Activated naive CD8-positive, alpha-beta T cell treated with anti-CD3 and anti-CD28 coated beads for 36 hours (primary cell): ENCODE data around the gene EPSTI1. TPM values are rescaled to one million over a fixed set of nuclear protein-coding genes. Genes with fewer than 3 reads are reported as not detected.

ENCODE experiments used
- DNase-seq: peaks from one replicate; pipeline ENCODE4 v3.0.0; 2021
- H3K27ac Mint-ChIP-seq: one replicate; pipeline ENCODE4 v1.8.0; 2022; ENCODE audit warnings: mild to moderate bottlenecking, moderate library complexity, mixed read lengths
- H3K27me3 Mint-ChIP-seq: one replicate; pipeline ENCODE4 v1.8.0; 2022; ENCODE audit warnings: mild to moderate bottlenecking, mixed read lengths
- H3K36me3 Mint-ChIP-seq: one replicate; pipeline ENCODE4 v1.8.0; 2021; ENCODE audit warnings: mild to moderate bottlenecking, mixed read lengths
- H3K4me1 Mint-ChIP-seq: one replicate; pipeline ENCODE4 v1.8.0; 2021; ENCODE audit warnings: mixed read lengths
- H3K4me3 Mint-ChIP-seq: one replicate; pipeline ENCODE4 v1.8.0; 2022; ENCODE audit warnings: mild to moderate bottlenecking, moderate library complexity, mixed read lengths
- H3K9me3 Mint-ChIP-seq: one replicate; pipeline ENCODE4 v1.8.0; 2022; ENCODE audit warnings: mixed read lengths
- total RNA-seq, 2 experiments: library from RNA; stranded (reverse); gene quantifications; one replicate each; pipeline ENCODE4 v1.2.3, GENCODE V29; 2021

EPSTI1 gene
- total RNA-seq, 2 experiments from 2014 or later, result 21.5 to 23.2 TPM

- no peaks in the 10 kb centered on the region for H3K4me1 Mint-ChIP-seq
- no peaks in the 10 kb centered on the region for H3K27me3 Mint-ChIP-seq
- H3K27ac Mint-ChIP-seq, result no peak overlapping the region
- H3K4me3 Mint-ChIP-seq, result no peak overlapping the region
- H3K9me3 Mint-ChIP-seq, result no peaks in the 10 kb centered on the region
- H3K36me3 Mint-ChIP-seq, result peaks cover 12% of the 10 kb centered on the region
- DNase-seq, result no peak
These were observed 85.8 kb downstream of the EPSTI1 start for GRCh38 chr13:42906257-42906656.

DNA sequence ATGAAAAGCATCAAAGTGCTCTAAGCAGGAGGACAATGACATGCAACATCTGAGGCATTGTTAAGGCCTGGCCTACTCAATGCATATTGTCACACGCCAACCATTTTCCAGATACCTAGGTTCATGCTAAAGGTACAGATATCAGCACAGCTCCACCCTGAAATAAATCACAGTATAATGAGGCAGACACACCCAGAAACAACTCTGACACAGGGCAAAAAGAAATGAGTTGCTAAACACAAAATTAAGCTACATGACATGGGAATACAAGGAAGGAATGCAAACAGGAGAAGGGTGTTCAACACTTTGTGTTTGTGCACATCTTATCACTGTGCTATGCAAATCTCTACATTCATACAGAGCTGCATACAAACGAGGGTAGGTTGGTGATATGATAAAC, 86.5 kb downstream of the EPSTI1 start:
- Mint-ChIP-seq H3K36me3 (peaks cover 10% of the 10 kb centered on the region), H3K4me1 (no peaks in the 10 kb centered on the region), H3K27me3 (no peaks in the 10 kb centered on the region), H3K27ac (no peak overlapping the region), H3K4me3 (no peak overlapping the region), H3K9me3 (no peaks in the 10 kb centered on the region)
- no peak for DNase-seq

DNA sequence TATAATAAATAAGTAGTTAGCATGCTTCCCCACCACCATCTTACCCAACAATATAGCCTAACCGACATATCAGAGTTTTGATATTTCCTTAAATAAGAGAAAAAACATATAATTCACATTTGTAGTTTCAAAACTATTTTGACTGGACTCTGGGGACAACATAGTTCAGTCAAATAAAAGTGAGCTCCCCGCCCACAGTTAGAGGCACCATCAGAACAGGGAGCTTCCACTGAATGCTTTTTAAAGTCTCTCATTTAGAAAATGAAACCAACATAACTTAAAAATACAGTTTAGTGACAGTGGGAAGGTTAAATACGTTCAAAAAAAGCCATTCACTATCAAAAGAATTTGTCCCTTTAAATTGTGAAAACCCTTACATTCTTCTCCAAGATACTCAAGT, 92.8 kb downstream of the EPSTI1 start:
- H3K4me1 Mint-ChIP-seq, result peaks cover 5% of the 10 kb centered on the region
- peaks cover 14% of the 10 kb centered on the region for H3K36me3 Mint-ChIP-seq
- H3K27me3 Mint-ChIP-seq, result no peaks in the 10 kb centered on the region
- no peak overlapping the region for H3K27ac Mint-ChIP-seq
- H3K4me3 Mint-ChIP-seq, result no peak overlapping the region
- no peaks in the 10 kb centered on the region for H3K9me3 Mint-ChIP-seq
- no peak for DNase-seq

GRCh38 chr13:42895776-42896175, 96.3 kb downstream of the EPSTI1 start:
- Mint-ChIP-seq H3K9me3 (no peaks in the 10 kb centered on the region), H3K4me3 (no peak overlapping the region), H3K27ac (no peak overlapping the region), H3K36me3 (peaks cover 13% of the 10 kb centered on the region), H3K4me1 (peaks cover 5% of the 10 kb centered on the region), H3K27me3 (no peaks in the 10 kb centered on the region)
- no peak for DNase-seq

- Mint-ChIP-seq H3K27me3 (no peaks in the 10 kb centered on the region), H3K4me1 (peaks cover 5% of the 10 kb centered on the region), H3K9me3 (no peaks in the 10 kb centered on the region), H3K36me3 (peaks cover 14% of the 10 kb centered on the region), H3K27ac (no peak overlapping the region), H3K4me3 (no peak overlapping the region)
- DNase-seq, result no peak
These were observed 97.2 kb downstream of the EPSTI1 start for GRCh38 chr13:42894765-42895243.

- no peaks in the 10 kb centered on the region for H3K9me3 Mint-ChIP-seq
- H3K27me3 Mint-ChIP-seq, result no peaks in the 10 kb centered on the region
- no peaks in the 10 kb centered on the region for H3K4me1 Mint-ChIP-seq
- peaks cover 15% of the 10 kb centered on the region for H3K36me3 Mint-ChIP-seq
- H3K4me3 Mint-ChIP-seq, result no peak overlapping the region
- no peak for DNase-seq
- no peak overlapping the region for H3K27ac Mint-ChIP-seq
These were observed 98.8 kb downstream of the EPSTI1 start for GRCh38 chr13:42893214-42893671.

DNA sequence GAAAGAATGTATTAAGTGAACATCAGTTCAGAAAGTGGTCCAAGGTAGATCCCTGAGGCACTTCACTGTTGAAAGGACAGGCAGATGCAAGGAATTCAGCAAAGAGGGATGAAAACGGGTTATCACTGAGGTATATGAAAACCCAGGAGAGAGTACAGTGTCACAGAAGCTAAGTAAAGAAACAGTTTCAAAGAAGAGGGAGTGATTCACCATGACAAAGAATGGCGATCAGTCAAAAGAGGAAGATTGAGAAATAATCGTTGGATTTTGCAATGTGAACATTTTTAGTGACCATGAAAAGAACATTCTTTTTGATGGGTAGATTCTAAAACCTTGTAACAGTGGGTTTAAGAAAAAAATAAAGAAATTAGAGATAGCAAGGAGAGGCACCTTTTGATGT, 99.3 kb downstream of the EPSTI1 start:
- no peak overlapping the region for H3K4me3 Mint-ChIP-seq
- no peaks in the 10 kb centered on the region for H3K9me3 Mint-ChIP-seq
- DNase-seq, result no peak
- H3K36me3 Mint-ChIP-seq, result peaks cover 15% of the 10 kb centered on the region
- H3K27me3 Mint-ChIP-seq, result no peaks in the 10 kb centered on the region
- no peaks in the 10 kb centered on the region for H3K4me1 Mint-ChIP-seq
- no peak overlapping the region for H3K27ac Mint-ChIP-seq

DNA sequence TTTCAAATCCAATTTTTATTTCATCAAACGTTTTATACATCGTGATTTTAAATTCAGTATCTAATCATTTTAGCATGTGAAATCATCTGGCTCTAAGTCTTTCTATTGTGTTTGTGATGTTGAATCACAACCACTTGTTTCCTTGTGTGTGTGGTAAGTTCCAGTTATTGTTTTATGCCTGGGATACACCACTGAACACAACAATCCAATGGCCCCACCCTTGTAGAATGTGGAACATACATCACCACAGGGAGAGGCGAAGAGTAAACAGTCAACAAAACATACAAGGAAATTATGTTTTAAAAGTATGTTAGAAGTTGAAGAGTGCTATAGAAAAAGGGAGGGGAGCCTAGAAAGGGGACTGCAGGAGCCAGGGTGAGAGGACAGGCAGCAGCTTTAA, 100.5 kb downstream of the EPSTI1 start:
- no peaks in the 10 kb centered on the region for H3K27me3 Mint-ChIP-seq
- DNase-seq, result no peak
- H3K4me1 Mint-ChIP-seq, result no peaks in the 10 kb centered on the region
- H3K4me3 Mint-ChIP-seq, result no peak overlapping the region
- H3K36me3 Mint-ChIP-seq, result peaks cover 8% of the 10 kb centered on the region
- H3K27ac Mint-ChIP-seq, result no peak overlapping the region
- no peaks in the 10 kb centered on the region for H3K9me3 Mint-ChIP-seq

DNA sequence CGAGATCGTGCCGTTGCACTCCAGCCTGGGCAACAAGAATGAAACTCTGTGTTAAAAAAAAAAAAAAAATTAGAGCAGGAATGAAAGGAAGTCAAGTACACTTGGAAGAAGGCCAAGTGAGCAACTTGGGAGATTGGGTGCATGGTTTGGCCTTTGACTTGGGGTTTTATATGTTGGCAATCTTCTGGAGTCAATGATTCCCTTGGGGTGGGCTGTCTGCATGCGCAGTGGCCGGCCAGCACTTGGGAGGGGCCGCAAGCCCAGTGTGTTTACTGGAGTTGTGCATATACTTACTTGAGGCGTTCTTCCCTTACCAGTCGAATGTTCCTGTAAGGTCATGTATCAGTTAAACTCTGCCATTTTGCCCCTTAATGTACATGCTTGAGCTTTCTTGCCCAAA, 106.7 kb downstream of the EPSTI1 start:
- Mint-ChIP-seq H3K27me3 (peaks cover 4% of the 10 kb centered on the region), H3K36me3 (peaks cover 5% of the 10 kb centered on the region), H3K4me1 (peaks cover 3% of the 10 kb centered on the region), H3K4me3 (no peak overlapping the region), H3K27ac (no peak overlapping the region), H3K9me3 (no peaks in the 10 kb centered on the region)
- no peak for DNase-seq

- no peak for DNase-seq
- H3K4me1 Mint-ChIP-seq, result peaks cover 3% of the 10 kb centered on the region
- H3K27me3 Mint-ChIP-seq, result peaks cover 13% of the 10 kb centered on the region
- H3K4me3 Mint-ChIP-seq, result no peak overlapping the region
- H3K36me3 Mint-ChIP-seq, result peaks cover 8% of the 10 kb centered on the region
- no peak overlapping the region for H3K27ac Mint-ChIP-seq
- H3K9me3 Mint-ChIP-seq, result no peaks in the 10 kb centered on the region
These were observed 108.1 kb downstream of the EPSTI1 start for GRCh38 chr13:42883771-42884467.

GRCh38 chr13:42883142-42883541, 108.9 kb downstream of the EPSTI1 start:
- H3K27ac Mint-ChIP-seq, result no peak overlapping the region
- H3K4me1 Mint-ChIP-seq, result peaks cover 3% of the 10 kb centered on the region
- no peaks in the 10 kb centered on the region for H3K9me3 Mint-ChIP-seq
- H3K27me3 Mint-ChIP-seq, result peaks cover 16% of the 10 kb centered on the region
- no peak for DNase-seq
- H3K4me3 Mint-ChIP-seq, result no peak overlapping the region
- peaks cover 8% of the 10 kb centered on the region for H3K36me3 Mint-ChIP-seq

DNA sequence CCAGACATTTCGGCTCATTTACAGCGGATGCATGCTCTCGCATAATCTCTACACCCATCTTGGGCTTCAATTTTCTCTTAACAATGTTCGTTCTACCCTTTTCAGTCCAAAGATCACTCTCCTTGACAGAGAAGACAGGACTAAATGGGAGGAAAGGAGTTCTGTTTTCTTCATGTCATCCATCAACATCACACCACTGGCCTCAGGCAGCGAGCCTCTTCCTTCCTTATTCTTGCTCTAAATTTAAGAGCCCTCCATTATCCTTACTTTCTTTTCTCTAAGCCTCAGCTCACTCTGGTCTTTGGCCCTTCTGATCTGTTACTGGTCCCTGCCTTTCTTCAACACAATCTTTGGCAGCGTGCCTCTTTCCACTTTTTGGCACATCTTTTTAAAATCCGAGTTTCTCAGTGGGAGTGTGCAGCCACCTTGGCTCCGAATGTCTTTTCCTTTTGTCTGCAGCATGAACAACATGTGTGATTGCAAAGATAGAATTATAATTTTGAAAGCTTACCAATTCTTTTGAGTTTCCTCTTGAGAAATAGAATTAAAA, 111.9 kb downstream of the EPSTI1 start:
- Mint-ChIP-seq H3K4me3 (no peak overlapping the region), H3K4me1 (peaks cover 10% of the 10 kb centered on the region), H3K9me3 (no peaks in the 10 kb centered on the region), H3K36me3 (peaks cover 5% of the 10 kb centered on the region), H3K27me3 (peaks cover 16% of the 10 kb centered on the region), H3K27ac (no peak overlapping the region)
- DNase-seq, result no peak

DNA sequence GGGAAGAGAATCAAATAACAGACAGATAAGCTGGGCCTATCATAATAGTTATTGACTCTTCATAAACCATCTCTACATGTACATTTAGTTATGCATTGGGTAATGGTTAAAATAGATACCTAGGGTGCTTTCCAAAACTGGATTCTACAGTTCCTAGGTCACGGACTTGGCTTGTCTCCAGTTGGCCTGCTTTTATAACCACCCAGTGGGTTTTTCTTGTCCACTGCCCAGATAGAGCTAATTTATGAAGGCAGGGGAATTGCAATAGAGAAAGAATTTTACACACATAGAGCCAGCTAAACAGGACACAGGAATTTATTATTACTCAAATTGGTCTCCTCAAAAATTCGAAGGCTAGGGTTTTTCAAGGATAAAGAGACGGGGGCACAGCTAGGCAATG, 113.3 kb downstream of the EPSTI1 start:
- no peak for DNase-seq
- Mint-ChIP-seq H3K27me3 (peaks cover 20% of the 10 kb centered on the region), H3K4me1 (peaks cover 10% of the 10 kb centered on the region), H3K27ac (no peak overlapping the region), H3K36me3 (peaks cover 5% of the 10 kb centered on the region), H3K4me3 (no peak overlapping the region), H3K9me3 (no peaks in the 10 kb centered on the region)

GRCh38 chr13:42876887-42877545, 115.0 kb downstream of the EPSTI1 start:
- H3K27ac Mint-ChIP-seq, result no peak overlapping the region
- H3K4me3 Mint-ChIP-seq, result no peak overlapping the region
- H3K27me3 Mint-ChIP-seq, result peaks cover 24% of the 10 kb centered on the region
- H3K9me3 Mint-ChIP-seq, result no peaks in the 10 kb centered on the region
- H3K4me1 Mint-ChIP-seq, result peaks cover 7% of the 10 kb centered on the region
- no peak for DNase-seq
- peaks cover 5% of the 10 kb centered on the region for H3K36me3 Mint-ChIP-seq

- no peaks in the 10 kb centered on the region for H3K9me3 Mint-ChIP-seq
- H3K36me3 Mint-ChIP-seq, result peaks cover 5% of the 10 kb centered on the region
- DNase-seq, result no peak
- peaks cover 7% of the 10 kb centered on the region for H3K4me1 Mint-ChIP-seq
- no peak overlapping the region for H3K4me3 Mint-ChIP-seq
- peak overlapping the region; percentile 28 for H3K27ac Mint-ChIP-seq
- H3K27me3 Mint-ChIP-seq, result peaks cover 28% of the 10 kb centered on the region
These were observed 115.7 kb downstream of the EPSTI1 start for GRCh38 chr13:42876270-42876714.
